AG10803 (cell line): ENCODE measurements around the gene SKA3.
"Not testable (repeated sequence)": the region's sequence is repeated elsewhere in the genome, so short reads cannot be mapped to it uniquely, and the experiment has no call there.

Source experiments
- DNase-seq: peaks from one replicate; pipeline ENCODE4 v3.0.0; 2010; ENCODE audit warnings: low read depth
- H3K4me3 ChIP-seq: 2 replicates; pipeline ENCODE4 v1.5.1; 2011; ENCODE audit warnings: mild to moderate bottlenecking, low read length, control low read depth
- CTCF ChIP-seq: conservative IDR thresholded peaks from 2 replicates; pipeline ENCODE4 v1.5.1; 2011; ENCODE audit warnings: mild to moderate bottlenecking, low read length, control low read depth, inconsistent platforms

SKA3 gene

GRCh38 chr13:21176982-21177284 is 581 bp upstream of the SKA3 start:
- peak overlapping the region; percentile 90 for H3K4me3 ChIP-seq
- TF ChIP-seq CTCF: no peak
- no peak for DNase-seq

- DNase-seq: no peak
- peak overlapping the region; percentile 90 for H3K4me3 ChIP-seq
- TF ChIP-seq CTCF: no peak
Observed at GRCh38 chr13:21175656-21176214, 617 bp downstream of the SKA3 start.

GRCh38 chr13:21173767-21174166 is 2.6 kb downstream of the SKA3 start:
- H3K4me3 ChIP-seq, DNase-seq: not testable (repeated sequence)

GRCh38 chr13:21171420-21171819 is 4.9 kb downstream of the SKA3 start:
- no peak for DNase-seq
- H3K4me3 ChIP-seq: no peak overlapping the region
- no peak for TF ChIP-seq CTCF

GRCh38 chr13:21165606-21166005 is 10.7 kb downstream of the SKA3 start:
- not testable (repeated sequence) for H3K4me3 ChIP-seq, DNase-seq

- no peak for DNase-seq
- no peak overlapping the region for H3K4me3 ChIP-seq
- TF ChIP-seq CTCF: no peak
Observed at GRCh38 chr13:21164631-21165030, 11.7 kb downstream of the SKA3 start.

GRCh38 chr13:21152251-21152899 is 24.0 kb downstream of the SKA3 start:
- no peak overlapping the region for H3K4me3 ChIP-seq
- no peak for DNase-seq
- no peak for TF ChIP-seq CTCF

GRCh38 chr13:21150013-21150412 is 26.3 kb downstream of the SKA3 start:
- no peak for DNase-seq
- no peak for TF ChIP-seq CTCF
- H3K4me3 ChIP-seq: no peak overlapping the region
